ENCODE measurements around the gene ZSCAN26. TPM values are rescaled to one million over a fixed set of nuclear protein-coding genes. Genes with fewer than 3 reads are reported as not detected.

The ZSCAN26 gene
- total and polyA plus RNA-seq, 7 donors, result 4.2 to 12.9 (median 7.4) TPM

DNA sequence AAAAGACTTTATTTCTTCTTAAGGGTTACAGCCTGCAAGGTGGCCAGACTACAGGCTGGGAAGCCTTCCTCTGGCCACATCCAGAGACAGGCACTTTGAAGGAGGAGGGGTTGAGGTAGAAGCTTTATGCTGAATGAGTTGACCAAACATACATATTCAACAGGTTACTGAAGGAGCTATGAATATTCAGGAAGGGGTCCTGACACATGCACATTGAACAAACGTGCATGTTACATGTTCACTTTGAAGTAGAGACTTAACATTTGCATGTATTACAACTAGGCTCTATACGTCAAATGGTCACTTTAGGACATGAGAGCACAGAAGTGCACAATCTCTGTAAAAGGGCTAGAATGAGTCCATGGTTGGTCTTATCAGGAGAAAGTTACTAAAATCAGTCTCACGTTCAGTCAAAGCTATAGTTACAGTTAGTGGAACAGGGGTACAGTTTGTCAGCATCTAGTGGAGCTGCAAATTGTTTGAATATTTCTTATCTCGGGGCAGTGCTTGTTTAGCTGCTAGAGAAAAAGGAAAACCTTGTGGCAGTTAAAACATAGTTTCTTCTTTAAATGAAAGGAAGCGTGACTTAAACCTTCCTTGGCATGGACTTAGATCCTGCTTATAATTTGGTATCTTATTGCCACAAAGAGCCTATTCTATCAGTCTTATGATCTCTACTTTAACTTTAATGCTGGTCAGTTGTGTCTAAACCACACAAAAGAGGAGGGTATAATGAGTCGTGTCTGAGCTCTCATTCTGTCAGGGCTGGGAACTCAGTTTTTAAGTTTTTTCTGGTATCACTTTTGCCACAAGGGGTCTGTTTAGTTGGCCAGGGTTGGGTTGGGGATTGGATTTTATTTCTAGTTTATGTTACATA is 46.4 kb upstream of the ZSCAN26 start:
- no peak overlapping the region for H3K27ac ChIP-seq
- intact Hi-C loops (cut with DNase I), result loop anchor here in 1 of 2 donors (10.0 kb wide), 1 partner anchor 134 kb away; no protein-coding TSS in a partner anchor
- H3K9me3 ChIP-seq, result no peaks in the 10 kb centered on the region
- no peak for TF ChIP-seq CTCF (IDR thresholded peaks at IDR 0.05)
- DNase-seq (no peak), ATAC-seq (no peak)
- WGBS, 3 donors, result 33 to 42% (median 41%) methylated on average over 6 of the region's 6 CpGs
- H3K36me3 ChIP-seq (ENCODE audit: insufficient read depth in 1 of 2, low read depth in 1 of 2), result no peaks in the 10 kb centered on the region
- H3K4me1 ChIP-seq, result peaks cover 19% of the 10 kb centered on the region
- H3K27me3 ChIP-seq (ENCODE audit: insufficient read depth in 3 of 3, low read length in 2 of 3), result peaks cover 0 to 9% (median 1%) of the 10 kb centered on the region in 3 donors
- H3K4me3 ChIP-seq, result no peak overlapping the region

DNA sequence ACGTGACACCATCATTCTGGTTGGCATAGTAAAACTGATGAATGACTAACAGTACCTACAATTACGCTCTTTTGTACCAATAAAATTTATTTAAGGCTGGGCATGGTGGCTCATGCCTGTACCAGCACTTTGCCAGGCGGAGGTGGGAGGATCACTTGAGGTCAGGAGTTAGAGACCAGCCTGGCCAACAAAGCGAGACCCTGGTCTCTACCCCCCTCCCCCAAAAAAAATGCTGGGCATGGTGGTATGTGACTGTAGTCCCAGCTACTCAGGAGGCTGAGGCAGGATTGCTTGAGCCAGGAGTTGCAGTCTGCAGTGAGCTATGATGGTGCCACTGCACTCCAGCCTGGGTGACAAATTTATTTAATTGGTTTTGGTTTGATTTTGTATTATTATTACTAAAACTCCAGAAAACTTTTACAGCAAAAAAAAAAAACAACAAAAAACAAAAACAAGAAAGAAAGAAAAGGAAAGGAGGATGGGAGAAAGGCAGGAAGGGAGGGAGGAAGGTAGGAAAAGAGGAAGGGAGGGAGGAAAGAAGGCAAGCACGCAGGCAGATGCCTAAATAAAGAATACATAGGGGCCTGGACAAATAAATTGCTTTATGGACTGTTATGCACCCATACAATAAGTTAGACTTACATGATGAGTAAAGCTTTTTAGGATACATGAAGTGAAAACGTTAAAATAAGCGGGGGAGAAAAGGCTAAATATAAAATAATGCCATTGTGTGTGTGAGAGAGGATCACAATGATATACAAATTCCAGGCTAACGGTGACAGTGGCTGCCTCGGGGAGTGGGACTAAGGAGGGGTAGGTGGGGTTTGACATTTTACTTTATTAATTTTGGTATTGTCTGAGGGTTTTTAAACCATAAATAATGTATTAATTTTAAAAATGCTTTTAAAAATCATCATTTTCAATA is 42.5 kb upstream of the ZSCAN26 start:
- no peaks in the 10 kb centered on the region for H3K9me3 ChIP-seq
- intact Hi-C loops (cut with DNase I), result loop anchor here (5.0 to 10.0 kb wide), 2 partner anchors 82 to 130 kb away; partner anchors contain the start of gene ZKSCAN8 (in 2 of the 2)
- peaks cover 0 to 9% (median 1%) of the 10 kb centered on the region in 3 donors for H3K27me3 ChIP-seq (ENCODE audit: insufficient read depth in 3 of 3, low read length in 2 of 3)
- ATAC-seq (peak in 2 of 4 donors; percentile 4 to 7), DNase-seq (no peak)
- 57 to 60% (median 57%) methylated on average over 9 of the region's 9 CpGs for WGBS, 3 donors
- no peak for TF ChIP-seq CTCF (IDR thresholded peaks at IDR 0.05)
- peak overlapping the region; percentile 62 for H3K27ac ChIP-seq
- H3K4me1 ChIP-seq, result peaks cover 10% of the 10 kb centered on the region
- peaks cover 8 to 30% of the 10 kb centered on the region in 2 donors for H3K36me3 ChIP-seq (ENCODE audit: insufficient read depth in 1 of 2, low read depth in 1 of 2)
- peak overlapping the region; percentile 84 for H3K4me3 ChIP-seq

GRCh38 chr6:28225056-28225834 is 41.7 kb upstream of the ZSCAN26 start, which contains the start of gene ZSCAN9:
Gene ZSCAN9, plus strand, starts transcription at chr6:28225275. Its CDS starts 1,810 bp downstream, at chr6:28227085.
- peak within 1 kb of the TSS; percentile 84 for H3K4me3 ChIP-seq
- WGBS, 3 donors, result 0% methylated on average over 45 of the region's 45 CpGs
- TF ChIP-seq CTCF (IDR thresholded peaks at IDR 0.05), result no peak

DNA sequence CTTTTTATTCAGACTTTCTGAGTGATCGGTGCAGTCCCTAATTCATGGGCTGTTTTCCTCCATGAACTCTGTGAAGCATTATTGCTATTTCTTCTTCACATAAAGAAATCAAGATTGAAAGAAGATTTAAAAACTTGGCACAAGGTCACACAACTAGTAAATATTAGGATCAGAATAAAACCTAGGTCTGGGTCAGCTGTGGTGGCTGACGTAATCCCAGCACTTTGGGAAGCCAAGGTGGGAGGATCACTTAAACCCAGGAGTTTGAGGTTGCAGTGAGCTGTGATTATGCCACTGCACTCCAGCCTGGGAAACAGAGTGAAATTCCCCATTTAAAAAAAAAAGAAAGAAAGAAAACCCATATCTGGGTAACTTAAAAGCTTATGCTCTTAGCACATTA is 40.5 kb upstream of the ZSCAN26 start:
- Histone ChIP-seq H3K4me3 (peak overlapping the region; percentile 84), H3K4me1 (peaks cover 10% of the 10 kb centered on the region), H3K27me3 (ENCODE audit: insufficient read depth in 3 of 3, low read length in 2 of 3) (peaks cover 0 to 9% (median 1%) of the 10 kb centered on the region in 3 donors), H3K27ac (no peak overlapping the region), H3K36me3 (ENCODE audit: insufficient read depth in 1 of 2, low read depth in 1 of 2) (peaks cover 8 to 50% of the 10 kb centered on the region in 2 donors), H3K9me3 (no peaks in the 10 kb centered on the region)
- ATAC-seq, result no peak
- no peak for TF ChIP-seq CTCF (IDR thresholded peaks at IDR 0.05)
- intact Hi-C loops (cut with DNase I), result loop anchor here (2.0 to 10.0 kb wide), 3 partner anchors 24 to 128 kb away; partner anchors contain the start of gene ZKSCAN8 (in 2 of the 2)
- DNase-seq, result no peak
- WGBS, 3 donors, result 90 to 91% (median 91%) methylated on average over 2 of the region's 2 CpGs

More at GRCh38 chr6:28225056-28225834, 41.7 kb upstream of the ZSCAN26 start, which contains the start of gene ZSCAN9:
- DNase-seq, result peak; percentile 88 to 93
- Histone ChIP-seq H3K36me3 (ENCODE audit: insufficient read depth in 1 of 2, low read depth in 1 of 2) (peaks cover 8 to 38% of the 10 kb centered on the region in 2 donors), H3K4me1 (peaks cover 10% of the 10 kb centered on the region), H3K27me3 (ENCODE audit: insufficient read depth in 3 of 3, low read length in 2 of 3) (peaks cover 0 to 9% (median 1%) of the 10 kb centered on the region in 3 donors), H3K27ac (peak within 1 kb of the TSS; percentile 62), H3K9me3 (no peaks in the 10 kb centered on the region)
- intact Hi-C loops (cut with DNase I), result loop anchor here (5.0 to 10.0 kb wide), 2 partner anchors 83 to 130 kb away; partner anchors contain the start of gene ZKSCAN8 (in 2 of the 2)
- peak; percentile 95 to 99 (median 98) for ATAC-seq
